T47D (cell line): ENCODE data around the gene ADAMTS20.
"Not testable (repeated sequence)": the region's sequence is repeated elsewhere in the genome, so short reads cannot be mapped to it uniquely, and the experiment has no call there.

Experiments
- DNase-seq, 2 experiments: peaks; one replicate each; pipeline versions ENCODE4 v3.0.0 to v3.0.0-alpha.2; 2011 to 2012; ENCODE audit warnings: low read depth in 1 of 2, low spot score in 1 of 2
- JUND ChIP-seq: IDR thresholded peaks from 2 replicates; pipeline ENCODE4 v1.6.1; 2012; ENCODE audit warnings: low read depth
- in situ Hi-C: cut with HindIII; loops from 2 replicates; pipeline ENCODE4 v1.10.0; 2016; ENCODE audit warnings: low sequenced_read_pairs, low pct_unique_long_range_greater_than_20kb

The ADAMTS20 gene

GRCh38 chr12:43556057-43556456, 4.1 kb upstream of the ADAMTS20 start:
- TF ChIP-seq JUND, result no peak
- DNase-seq, result no peak
- in situ Hi-C loops, result no loop called here

- in situ Hi-C loops, result no loop called here
- TF ChIP-seq JUND, result no peak
- no peak for DNase-seq
Measured at GRCh38 chr12:43551279-43551970, 578 bp downstream of the ADAMTS20 start.

DNA sequence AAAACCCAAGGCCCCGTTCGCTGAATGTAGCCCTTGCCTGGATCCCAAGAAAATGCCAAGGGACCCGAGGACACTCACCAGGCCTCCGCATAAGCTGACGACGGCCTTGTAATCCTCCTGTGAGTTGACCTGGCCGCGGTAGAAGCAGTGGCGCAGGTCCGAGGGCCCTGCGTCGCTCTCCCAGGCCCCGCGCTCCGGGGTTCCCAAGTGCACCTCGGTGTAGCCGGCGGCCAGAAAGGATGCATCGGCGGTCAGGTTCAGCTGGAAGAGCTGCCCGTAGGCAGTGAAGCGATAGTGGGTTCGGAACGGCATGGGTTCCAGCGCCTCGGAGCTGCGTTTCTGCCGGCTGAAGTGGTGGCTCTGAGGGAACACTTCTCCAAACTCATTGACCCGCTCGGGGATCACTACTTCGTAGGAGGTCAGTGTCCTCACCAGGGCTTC, 1.2 kb downstream of the ADAMTS20 start:
- DNase-seq, result no peak
- in situ Hi-C loops, result no loop called here
- no peak for TF ChIP-seq JUND

- in situ Hi-C loops, result no loop called here
- no peak for TF ChIP-seq JUND
Measured at GRCh38 chr12:43544703-43545102, 7.3 kb downstream of the ADAMTS20 start.

DNA sequence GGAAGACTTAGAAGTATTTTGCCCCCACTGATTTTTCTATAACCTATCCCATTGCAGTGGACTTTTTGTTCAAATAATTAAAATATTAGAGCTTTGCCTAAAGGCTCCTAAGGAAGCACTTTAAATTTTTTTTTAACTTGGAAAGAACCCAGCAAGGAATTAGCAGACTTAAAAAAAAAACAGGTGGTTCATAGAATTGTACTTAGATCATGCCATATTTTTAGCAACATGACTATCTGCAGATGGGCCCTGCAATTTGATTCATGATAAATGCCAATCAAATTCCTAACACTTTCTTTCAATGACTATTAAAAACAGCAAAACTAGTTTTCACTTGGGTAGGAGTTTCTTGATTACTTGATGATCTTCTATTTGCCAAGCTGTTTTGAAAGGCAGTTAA, 11.5 kb downstream of the ADAMTS20 start:
- in situ Hi-C loops, result no loop called here
- TF ChIP-seq JUND, result no peak
- no peak for DNase-seq

More at GRCh38 chr12:43544703-43545102, 7.3 kb downstream of the ADAMTS20 start:
- DNase-seq, result no peak

DNA sequence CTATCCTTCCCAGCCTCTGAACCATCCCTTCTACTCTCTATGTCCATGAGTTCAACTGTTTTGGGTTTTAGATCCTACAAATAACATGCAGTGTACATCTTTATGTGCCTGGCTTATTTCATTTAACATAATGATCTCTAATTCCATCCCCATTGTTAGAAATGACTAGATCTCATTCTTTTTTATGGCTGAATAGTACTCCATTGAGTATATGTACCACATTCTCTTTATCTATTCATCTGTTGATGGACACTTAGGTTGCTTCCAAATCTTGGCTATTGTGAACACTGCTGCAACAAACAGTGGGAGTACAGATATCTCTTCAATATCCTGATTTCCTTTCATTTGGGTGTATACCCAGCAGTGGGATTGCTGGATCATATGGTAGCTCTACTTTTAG, 14.3 kb downstream of the ADAMTS20 start:
- DNase-seq, in situ Hi-C loops: not testable (repeated sequence)

DNA sequence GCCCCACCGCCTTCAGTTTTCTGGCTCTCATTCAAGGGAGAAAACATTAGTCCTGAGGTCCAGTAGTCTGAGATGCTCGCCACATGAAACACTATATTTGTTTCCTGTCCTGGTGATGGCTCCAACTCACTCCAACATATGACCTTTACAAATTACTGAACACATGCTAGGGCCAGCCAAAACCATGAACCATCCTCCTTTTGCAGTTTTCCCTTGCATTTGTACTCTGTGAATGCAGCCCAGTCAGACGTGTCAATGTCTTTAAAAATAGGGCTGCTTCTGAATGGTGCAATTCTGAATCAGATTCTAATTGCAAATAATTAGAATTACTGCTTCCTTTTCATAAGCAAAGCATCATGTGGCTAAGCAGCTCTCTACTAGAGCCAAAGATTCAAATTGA, 36.0 kb downstream of the ADAMTS20 start:
- TF ChIP-seq JUND, result no peak
- in situ Hi-C loops, result no loop called here
- no peak for DNase-seq

DNA sequence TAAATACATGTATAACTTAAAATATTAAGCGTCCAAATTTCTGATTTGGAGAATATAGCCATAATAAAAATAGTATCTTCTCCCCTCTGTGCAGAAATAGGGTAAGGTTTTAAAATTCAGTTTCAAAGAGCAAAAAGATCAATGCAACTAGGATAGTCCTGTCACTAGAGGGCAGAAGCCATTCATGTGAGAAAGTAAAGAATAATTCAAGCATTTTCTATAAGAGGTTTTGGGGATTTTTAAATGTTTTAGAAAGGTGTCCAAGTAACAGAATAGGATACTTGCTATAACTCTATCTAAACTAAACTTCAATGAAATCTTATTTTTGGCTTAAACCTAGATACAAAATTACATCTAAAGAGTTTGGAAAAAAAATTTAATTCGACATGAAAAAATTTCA, 50.3 kb downstream of the ADAMTS20 start:
- peak; percentile 64 to 66 for DNase-seq
- TF ChIP-seq JUND, result no peak
- in situ Hi-C loops, result no loop called here

GRCh38 chr12:43493261-43493797, 58.7 kb downstream of the ADAMTS20 start:
- in situ Hi-C loops, result no loop called here
- no peak for DNase-seq
- no peak for TF ChIP-seq JUND

- no peak for DNase-seq
- no peak for TF ChIP-seq JUND
- in situ Hi-C loops, result no loop called here
Measured at GRCh38 chr12:43482311-43483085, 69.5 kb downstream of the ADAMTS20 start.

DNA sequence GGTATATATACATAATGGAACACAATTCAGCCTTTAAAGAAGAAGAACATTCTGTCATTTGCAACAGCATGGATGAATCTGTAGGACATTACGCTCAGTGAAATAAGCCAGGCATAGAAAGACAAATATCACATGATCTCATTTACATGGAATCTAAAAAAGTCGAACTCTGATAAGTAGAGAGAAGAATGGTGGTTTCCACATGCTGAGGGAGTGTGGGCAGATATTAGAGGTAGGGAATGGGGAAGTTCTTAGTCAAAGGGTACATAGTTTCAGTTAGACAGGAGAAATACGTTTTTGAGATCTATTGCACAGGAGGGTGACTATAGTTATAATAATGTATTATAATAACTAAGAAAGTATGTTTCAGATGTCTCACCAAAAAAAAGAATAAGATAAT, 71.4 kb downstream of the ADAMTS20 start:
- DNase-seq, result no peak
- TF ChIP-seq JUND, result no peak
- in situ Hi-C loops, result no loop called here

DNA sequence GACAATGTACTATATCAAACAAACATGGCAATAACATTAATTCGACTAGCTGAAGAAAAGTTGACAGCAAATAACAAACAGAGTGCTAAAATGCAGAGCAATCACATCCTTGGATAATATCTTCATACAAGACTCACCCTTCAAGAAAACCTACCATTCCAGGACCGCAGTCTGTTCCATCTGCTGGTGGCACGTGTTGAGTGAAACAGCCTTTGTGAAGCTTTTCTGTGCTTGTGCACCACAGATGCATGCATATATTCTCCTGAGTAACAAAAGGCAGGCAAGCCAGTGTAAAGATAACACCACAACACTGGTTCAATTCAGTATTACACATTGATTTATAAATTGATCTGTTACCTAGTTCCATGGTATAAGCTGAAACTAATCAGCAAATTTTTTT, 89.3 kb downstream of the ADAMTS20 start:
- no peak for DNase-seq
- in situ Hi-C loops, result no loop called here
- TF ChIP-seq JUND, result no peak

DNA sequence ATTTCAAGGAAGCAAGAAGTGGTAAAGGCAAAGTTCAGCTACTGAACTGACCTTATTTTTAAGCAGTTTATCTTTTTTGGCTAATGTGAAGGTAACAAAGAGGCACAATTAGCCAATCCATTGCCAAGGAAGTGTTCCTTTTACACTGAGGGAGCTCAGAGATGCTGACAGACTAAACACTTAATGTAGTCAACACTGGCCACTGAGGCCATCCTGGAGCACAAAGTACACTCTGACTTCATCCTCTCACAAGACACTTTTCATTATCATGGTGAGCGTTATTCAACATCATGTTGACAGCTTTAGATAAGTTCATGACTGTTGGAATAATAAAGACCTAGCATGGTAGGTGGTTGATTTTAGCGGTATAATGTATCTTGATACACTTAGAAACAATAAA, 89.9 kb downstream of the ADAMTS20 start:
- TF ChIP-seq JUND, result no peak
- in situ Hi-C loops, result no loop called here
- DNase-seq, result no peak
